HepG2 (cell line): ENCODE measurements around the gene ZFP28. TPM values are rescaled to one million over a fixed set of nuclear protein-coding genes. Genes with fewer than 3 reads are reported as not detected.

Source experiments
- BATF2 ChIP-seq: sonication (generic); formaldehyde crosslinking; IDR thresholded peaks from 2 replicates; pipeline ENCODE4 v1.8.0; 2022; ENCODE audit warnings: mild to moderate bottlenecking, missing genetic modification reagents, moderate library complexity
- CCDC6 ChIP-seq: sonication (generic); formaldehyde crosslinking; IDR thresholded peaks from 2 replicates; pipeline ENCODE4 v1.8.1; 2022; ENCODE audit warnings: mild to moderate bottlenecking, missing genetic modification reagents, moderate library complexity
- DBP ChIP-seq: sonication (generic); formaldehyde crosslinking; IDR thresholded peaks from 2 replicates; pipeline ENCODE4 v1.4.0; 2020; ENCODE audit warnings: missing genetic modification reagents; ENCODE audit errors: not compliant biosample characterization
- FOXJ3 ChIP-seq: sonication (generic); formaldehyde crosslinking; IDR thresholded peaks from 2 replicates; pipeline ENCODE4 v1.4.0; 2020; ENCODE audit warnings: missing genetic modification reagents, mild to moderate bottlenecking, borderline replicate concordance
- HOMEZ ChIP-seq: IDR thresholded peaks from 2 replicates; pipeline ENCODE4 v1.6.1; 2016; ENCODE audit warnings: low read depth
- MAX ChIP-seq: IDR thresholded peaks from 2 replicates; pipeline ENCODE4 v1.6.1; 2012; ENCODE audit warnings: inconsistent platforms
- PCBP1 ChIP-seq: fragments of 200-400 bp; formaldehyde crosslinking; IDR thresholded peaks from 2 replicates; pipeline ENCODE4 v1.6.1; 2017; ENCODE audit warnings: mild to moderate bottlenecking, low read depth, low read length, borderline replicate concordance
- PHF20 ChIP-seq: sonication (generic); formaldehyde crosslinking; IDR thresholded peaks from 2 replicates; pipeline ENCODE4 v1.5.0; 2020; ENCODE audit warnings: mild to moderate bottlenecking, missing genetic modification reagents
- THRA ChIP-seq: sonication (generic); formaldehyde crosslinking; IDR thresholded peaks from 2 replicates; pipeline ENCODE4 v1.4.0; 2020; ENCODE audit warnings: missing genetic modification reagents, borderline replicate concordance
- YEATS4 ChIP-seq: sonication (generic); formaldehyde crosslinking; IDR thresholded peaks from 2 replicates; pipeline ENCODE4 v1.4.0; 2020; ENCODE audit warnings: missing genetic modification reagents, borderline replicate concordance
- ZBTB7B ChIP-seq: sonication (generic); formaldehyde crosslinking; IDR thresholded peaks from 2 replicates; pipeline ENCODE4 v1.4.0; 2020; ENCODE audit warnings: missing genetic modification reagents
- ZNF10 ChIP-seq: sonication (generic); formaldehyde crosslinking; IDR thresholded peaks from 2 replicates; pipeline ENCODE4 v1.4.0; 2020; ENCODE audit warnings: mild to moderate bottlenecking, low read depth, missing genetic modification reagents, borderline replicate concordance
- ZNF33B ChIP-seq: sonication (generic); formaldehyde crosslinking; IDR thresholded peaks from 2 replicates; pipeline ENCODE4 v1.5.1; 2020; ENCODE audit warnings: mild to moderate bottlenecking, missing genetic modification reagents
- ZNF501 ChIP-seq: sonication (generic); formaldehyde crosslinking; IDR thresholded peaks from 2 replicates; pipeline ENCODE4 v1.5.1; 2020; ENCODE audit warnings: mild to moderate bottlenecking, moderate library complexity, missing genetic modification reagents
- ZNF598 ChIP-seq: sonication (generic); formaldehyde crosslinking; IDR thresholded peaks from 2 replicates; pipeline ENCODE4 v1.5.1; 2020; ENCODE audit warnings: mild to moderate bottlenecking, missing genetic modification reagents, borderline replicate concordance
- ZNF710 ChIP-seq: sonication (generic); formaldehyde crosslinking; IDR thresholded peaks from 2 replicates; pipeline ENCODE4 v1.5.0; 2020; ENCODE audit warnings: mild to moderate bottlenecking, missing genetic modification reagents, borderline replicate concordance
- ZNF770 ChIP-seq: sonication (generic); formaldehyde crosslinking; IDR thresholded peaks from 2 replicates; pipeline ENCODE4 v1.5.0; 2020; ENCODE audit warnings: mild to moderate bottlenecking, missing genetic modification reagents
- ZNF777 ChIP-seq: sonication (generic); formaldehyde crosslinking; IDR thresholded peaks from 2 replicates; pipeline ENCODE4 v1.4.0; 2020; ENCODE audit warnings: missing genetic modification reagents
- polyA plus RNA-seq, 8 experiments: library from polyadenylated mRNA; depleted of rRNA in 3 of 8; stranded (reverse) in 7 of 8; unstranded in 1 of 8; fragments of >200 nt; fragmentation: Illumina TruSeq in 4 of 8; extraction: Trizol in 4 of 8; gene quantifications; 2 replicates each; pipeline versions ENCODE4 v1.2.1 to v1.2.3, GENCODE V29; 2011 to 2016; ENCODE audit warnings: low read depth in 4 of 8, missing spikeins in 1 of 8, mixed read lengths in 1 of 8; ENCODE audit not compliant: insufficient read depth in 1 of 8
- total RNA-seq, 5 experiments: library from RNA; depleted of rRNA; stranded (reverse); fragments of >200 nt; fragmentation: Illumina TruSeq; extraction: Trizol; gene quantifications; 2 replicates each; pipeline ENCODE4 v1.2.3, GENCODE V29; 2016; ENCODE audit warnings: low read depth in 1 of 5

ZFP28 gene
- total and polyA plus RNA-seq, 2 of the 13 experiments (the other 11 are each of a cell fraction or from before 2014, with no cell fraction given) = not detected

GRCh38 chr19:56594783-56595547 is 56.2 kb downstream of the ZFP28 start, which contains the start of gene ZNF71 (continued):
- TF ChIP-seq FOXJ3 (CRISPR knock-in tag) (no peak), BATF2 (CRISPR knock-in tag) (0 out of 2 replicates have a peak, but pooled peaks have one; percentile 64), ZBTB7B (CRISPR knock-in tag) (peak; percentile 79), DBP (CRISPR knock-in tag) (peak; percentile 86), YEATS4 (CRISPR knock-in tag) (peak; percentile 62; the same call in 1 of the 2 replicates), ZNF10 (CRISPR knock-in tag) (no peak), ZNF770 (CRISPR knock-in tag) (peak; percentile 94), ZNF710 (0 out of 2 replicates have a peak, but pooled peaks have one; percentile 11), ZNF777 (CRISPR knock-in tag) (peak; percentile 87), CCDC6 (CRISPR knock-in tag) (peak; percentile 56; the same call in 1 of the 2 replicates), PHF20 (CRISPR knock-in tag) (peak; percentile 54), PCBP1 (peak; percentile 92; the same call in 1 of the 2 replicates), HOMEZ (CRISPR knock-in tag) (peak; percentile 12; the same call in 1 of the 2 replicates), ZNF501 (CRISPR knock-in tag) (peak; percentile 89), ZNF598 (CRISPR knock-in tag) (peak; percentile 93; the same call in 1 of the 2 replicates), ZNF33B (CRISPR knock-in tag) (peak; percentile 76; the same call in 1 of the 2 replicates), MAX (peak; percentile 28; the same call in 1 of the 2 replicates), THRA (no peak)
